Measurements from ENCODE around the gene ZNF562.

ZNF562 gene

DNA sequence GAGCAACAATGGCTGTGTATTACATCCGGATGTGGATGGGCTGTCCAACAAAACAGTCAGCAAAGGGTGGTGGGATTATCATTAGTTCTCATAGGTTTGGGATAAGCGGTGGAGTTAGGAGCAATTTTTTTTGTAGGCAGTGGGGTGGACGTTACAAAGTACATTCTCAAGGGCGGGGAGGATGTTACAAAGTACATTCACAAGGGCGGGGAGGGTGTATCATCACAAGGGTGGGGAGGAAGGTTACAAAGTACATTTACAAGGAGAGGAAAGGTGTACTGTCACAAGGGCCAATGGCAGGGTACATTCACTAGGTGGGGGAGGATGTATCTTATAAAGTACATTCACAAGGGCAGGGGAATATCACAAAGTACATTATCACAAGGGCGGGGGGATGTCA, 33.1 kb downstream of the ZNF562 start:
- DNase-seq = no peak

GRCh38 chr19:9640956-9641355, 33.9 kb downstream of the ZNF562 start:
- DNase-seq = no peak

DNA sequence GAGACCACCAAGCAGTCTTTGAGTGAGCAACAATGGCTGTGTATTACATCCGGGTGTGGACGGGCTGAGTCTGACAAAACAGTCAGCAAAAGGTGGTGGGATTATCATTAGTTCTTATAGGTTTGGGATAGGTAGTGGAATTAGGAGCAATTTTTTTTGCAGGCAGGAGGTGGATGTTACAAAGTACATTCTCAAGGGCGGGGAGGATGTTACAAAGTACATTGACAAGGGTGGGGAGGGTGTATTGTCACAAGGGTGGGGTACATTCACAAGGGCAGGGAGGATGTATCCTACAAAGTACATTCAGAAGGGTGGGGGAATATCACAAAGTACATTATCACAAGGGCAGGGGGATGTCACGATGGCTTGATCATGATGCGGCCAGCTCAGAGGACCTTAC, 38.9 kb downstream of the ZNF562 start:
- DNase-seq = no peak

DNA sequence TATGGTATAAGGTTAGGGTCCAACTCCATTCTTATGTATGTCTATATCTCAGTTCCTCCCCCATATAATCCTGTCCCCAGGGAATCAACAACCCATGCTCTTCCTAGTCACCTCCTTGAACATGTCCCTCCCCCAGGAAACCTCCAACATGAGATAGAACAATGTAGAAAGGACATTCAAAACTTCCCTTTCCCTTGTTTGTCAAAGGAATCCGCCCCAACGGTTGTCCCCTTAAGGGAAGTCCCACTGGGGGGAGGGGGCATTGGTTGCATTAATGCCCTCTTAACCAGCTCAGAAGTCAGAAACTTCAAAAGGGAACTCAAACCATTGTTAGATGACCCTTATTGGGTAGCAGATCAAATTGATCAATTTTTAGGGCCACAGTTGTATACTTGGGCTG, 47.0 kb downstream of the ZNF562 start:
- DNase-seq = no peak

DNA sequence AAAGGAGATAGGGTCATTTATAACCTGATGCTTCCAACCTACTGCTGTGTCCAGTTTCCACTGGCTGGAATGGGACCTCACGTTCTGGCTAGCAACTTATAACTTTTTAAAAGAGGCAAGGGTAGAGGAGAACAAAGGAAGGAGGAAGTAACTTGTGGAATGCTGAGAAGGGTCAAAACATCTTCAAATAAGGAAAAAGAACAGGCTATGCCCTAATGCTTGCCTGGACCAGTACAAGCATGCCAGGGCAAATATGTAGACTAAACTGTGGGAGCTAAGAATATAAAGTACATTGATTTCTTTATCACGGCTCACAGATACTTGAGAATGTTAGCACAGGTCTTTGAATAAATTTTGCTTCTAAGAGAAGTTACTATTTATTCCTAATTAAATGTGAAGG, 52.4 kb downstream of the ZNF562 start:
- DNase-seq = no peak

- DNase-seq = peak; percentile 66
Observed at GRCh38 chr19:9621156-9622037, 53.5 kb downstream of the ZNF562 start, which contains the start of gene ZNF561. Gene ZNF561, minus strand, starts transcription at chr19:9621232. Its CDS starts 1,776 bp downstream, at chr19:9619456.

DNA sequence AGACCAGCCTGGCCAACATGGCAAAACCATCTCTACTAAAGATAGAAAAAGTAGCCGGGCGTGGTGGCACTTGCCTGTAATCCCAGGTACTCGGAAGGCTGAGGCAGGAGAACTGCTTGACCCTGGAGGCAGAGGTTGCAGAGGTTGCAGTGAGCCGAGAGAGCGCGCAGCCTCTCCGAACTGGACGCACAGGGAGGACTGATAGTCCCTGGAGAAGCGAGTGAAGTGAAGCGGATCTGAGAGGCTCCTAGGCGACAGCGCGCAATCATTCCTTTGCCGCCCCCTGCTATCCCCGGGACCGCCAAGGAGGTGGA, 54.1 kb downstream of the ZNF562 start:
- DNase-seq = no peak

DNA sequence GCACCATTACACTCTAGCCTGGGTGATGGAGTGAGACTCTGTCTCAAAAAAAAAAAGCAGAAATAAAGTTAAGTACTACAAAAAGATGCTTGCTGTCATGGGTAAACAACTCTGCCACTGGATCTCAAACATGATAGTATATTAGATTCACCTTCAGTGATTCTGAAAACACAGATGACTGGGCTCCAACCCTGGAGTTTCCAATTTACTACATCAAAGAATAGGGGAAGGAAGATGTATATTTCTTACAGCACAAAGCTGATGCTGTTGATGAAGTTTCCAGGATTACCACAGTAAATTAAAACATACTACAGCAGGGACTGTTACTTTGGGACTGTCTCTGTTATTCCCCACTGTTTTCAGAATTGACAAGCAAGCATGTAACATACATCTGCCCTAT, 59.1 kb downstream of the ZNF562 start:
- DNase-seq = no peak

DNA sequence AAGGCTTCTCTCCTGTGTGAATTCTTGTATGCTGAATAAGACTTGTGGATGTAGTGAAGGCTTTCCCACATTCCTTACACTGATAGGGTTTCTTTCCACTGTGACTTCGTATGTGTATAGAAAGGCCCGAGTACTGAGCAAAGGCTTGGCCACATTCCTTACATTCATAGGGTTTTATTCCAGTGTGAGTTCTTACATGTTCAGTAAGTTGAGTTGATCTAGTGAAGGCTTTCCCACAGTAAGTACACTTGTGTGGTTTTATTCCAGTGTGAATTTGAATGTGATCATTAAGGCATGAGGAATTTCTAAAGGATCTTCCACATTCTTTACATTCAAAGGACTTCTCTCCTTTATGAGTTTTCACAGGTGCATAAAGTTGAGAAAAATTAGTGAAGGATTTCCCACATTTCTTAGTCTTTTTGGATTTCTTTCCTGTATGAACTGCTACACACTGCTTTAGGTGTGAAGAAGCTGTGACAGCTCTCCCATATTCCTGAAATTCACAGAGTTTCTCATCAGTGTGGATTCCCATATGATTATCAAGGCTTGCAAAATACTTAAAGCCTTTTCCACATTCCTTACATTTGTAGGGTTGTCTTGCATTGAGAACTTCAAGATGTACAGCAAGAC, 64.3 kb downstream of the ZNF562 start:
- DNase-seq = no peak

- no peak for DNase-seq
Observed at GRCh38 chr19:9608912-9609311, 66.0 kb downstream of the ZNF562 start.

GRCh38 chr19:9597027-9597426, 77.9 kb downstream of the ZNF562 start:
- no peak for DNase-seq
